DOHH2 (cell line): ENCODE data around the gene PLS3.

Source experiments
- EZH2phosphoT487 ChIP-seq: fragments of 200-600 bp; sonication (generic); IDR thresholded peaks from 2 replicates; pipeline ENCODE4 v1.6.1; 2017; ENCODE audit warnings: borderline replicate concordance, mild to moderate bottlenecking, antibody characterized with exemption, low read length, moderate library complexity, mixed read lengths
- TF ChIP-seq, protein P1 (sequence below): fragments of 200-600 bp; sonication (generic); IDR thresholded peaks from one replicate; pipeline ENCODE4 v1.5.1; 2014; ENCODE audit warnings: antibody characterized with exemption, mild to moderate bottlenecking, low read depth, low read length; ENCODE audit not compliant: poor library complexity, severe bottlenecking

GRCh38 chrX:115525486-115525885 is 35.5 kb upstream of the PLS3 start:
- TF ChIP-seq, protein P1, sequence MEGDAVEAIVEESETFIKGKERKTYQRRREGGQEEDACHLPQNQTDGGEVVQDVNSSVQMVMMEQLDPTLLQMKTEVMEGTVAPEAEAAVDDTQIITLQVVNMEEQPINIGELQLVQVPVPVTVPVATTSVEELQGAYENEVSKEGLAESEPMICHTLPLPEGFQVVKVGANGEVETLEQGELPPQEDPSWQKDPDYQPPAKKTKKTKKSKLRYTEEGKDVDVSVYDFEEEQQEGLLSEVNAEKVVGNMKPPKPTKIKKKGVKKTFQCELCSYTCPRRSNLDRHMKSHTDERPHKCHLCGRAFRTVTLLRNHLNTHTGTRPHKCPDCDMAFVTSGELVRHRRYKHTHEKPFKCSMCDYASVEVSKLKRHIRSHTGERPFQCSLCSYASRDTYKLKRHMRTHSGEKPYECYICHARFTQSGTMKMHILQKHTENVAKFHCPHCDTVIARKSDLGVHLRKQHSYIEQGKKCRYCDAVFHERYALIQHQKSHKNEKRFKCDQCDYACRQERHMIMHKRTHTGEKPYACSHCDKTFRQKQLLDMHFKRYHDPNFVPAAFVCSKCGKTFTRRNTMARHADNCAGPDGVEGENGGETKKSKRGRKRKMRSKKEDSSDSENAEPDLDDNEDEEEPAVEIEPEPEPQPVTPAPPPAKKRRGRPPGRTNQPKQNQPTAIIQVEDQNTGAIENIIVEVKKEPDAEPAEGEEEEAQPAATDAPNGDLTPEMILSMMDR = no peak
- TF ChIP-seq EZH2phosphoT487 = no peak
